ENCODE measurements around the gene SH2D3A.
"Not testable (repeated sequence)": the region's sequence is repeated elsewhere in the genome, so short reads cannot be mapped to it uniquely, and the experiment has no call there.

SH2D3A gene

GRCh38 chr19:6800991-6801484 is 33.8 kb upstream of the SH2D3A start:
- peaks cover 0 to 11% of the 10 kb centered on the region in 2 experiments for H3K27me3 ChIP-seq (ENCODE audit: control insufficient read depth in 1 of 2, insufficient read depth in 1 of 2, low read length in 2 of 2)
- no peak overlapping the region for H2AFZ ChIP-seq (ENCODE audit: low read depth, low read length)
- no peaks in the 10 kb centered on the region for H3K9me3 ChIP-seq (ENCODE audit: control insufficient read depth, low read length)
- no peak overlapping the region for H2BK15ac ChIP-seq (ENCODE audit: low read depth, poor library complexity, severe bottlenecking)
- no peak overlapping the region for H3K14ac ChIP-seq (ENCODE audit: low read length in 2 of 2)
- H3K23ac ChIP-seq (ENCODE audit: low read length in 2 of 2): no peak overlapping the region
- H2BK120ac ChIP-seq (ENCODE audit: low read depth, low read length): no peak overlapping the region
- no peaks in the 10 kb centered on the region for H3K36me3 ChIP-seq (ENCODE audit: control insufficient read depth in 1 of 2, insufficient read depth in 2 of 2, low read depth in 1 of 2, low read length in 2 of 2)
- peaks cover 6% of the 10 kb centered on the region for H3K4me1 ChIP-seq (ENCODE audit: control insufficient read depth, insufficient read depth, low read depth, low read length)
- no peak overlapping the region for H4K91ac ChIP-seq (ENCODE audit: low read length)
- no peak overlapping the region for H3K9ac ChIP-seq (ENCODE audit: low read length)
- peak overlapping the region in 1 of 2 experiments; percentile 57 for H3K4me3 ChIP-seq (ENCODE audit: insufficient read depth in 1 of 2, low read depth in 1 of 2, low read length in 2 of 2)
- no peak overlapping the region for H2AK5ac ChIP-seq (ENCODE audit: low read length, severe bottlenecking)
- no peak overlapping the region for H2BK12ac ChIP-seq (ENCODE audit: low read length in 2 of 2)
- H4K8ac ChIP-seq (ENCODE audit: low read length): no peak overlapping the region
- no peak overlapping the region for H3K18ac ChIP-seq (ENCODE audit: low read depth in 1 of 2, low read length in 2 of 2)
- DNase-seq: no peak
- WGBS: 71% methylated on average over 9 of the region's 10 CpGs
- H3K79me1 ChIP-seq (replicated peaks; ENCODE audit: low read length, poor library complexity, severe bottlenecking): no peaks in the 10 kb centered on the region
- no peak overlapping the region for H3K4ac ChIP-seq (ENCODE audit: low read depth in 1 of 2, low read length in 2 of 2)
- no peak overlapping the region for H2BK5ac ChIP-seq (ENCODE audit: low read depth, low read length, poor library complexity, severe bottlenecking)
- H3K27ac ChIP-seq (ENCODE audit: low read length, poor library complexity, severe bottlenecking): no peak overlapping the region
- no peak overlapping the region for H3K4me2 ChIP-seq (ENCODE audit: low read length, poor library complexity, severe bottlenecking)

- H4K91ac ChIP-seq (ENCODE audit: low read length); H2AFZ ChIP-seq (ENCODE audit: low read depth, low read length); H3K18ac ChIP-seq (ENCODE audit: low read depth in 1 of 2, low read length in 2 of 2); DNase-seq; H3K4ac ChIP-seq (ENCODE audit: low read depth in 1 of 2, low read length in 2 of 2); H2BK12ac ChIP-seq (ENCODE audit: low read length in 2 of 2); H3K4me1 ChIP-seq (ENCODE audit: control insufficient read depth, insufficient read depth, low read depth, low read length); H3K9me3 ChIP-seq (ENCODE audit: control insufficient read depth, low read length); H2BK120ac ChIP-seq (ENCODE audit: low read depth, low read length); H3K4me3 ChIP-seq (ENCODE audit: insufficient read depth in 1 of 2, low read depth in 1 of 2, low read length in 2 of 2); H3K9ac ChIP-seq (ENCODE audit: low read length); H2BK5ac ChIP-seq (ENCODE audit: low read depth, low read length, poor library complexity, severe bottlenecking); H3K23ac ChIP-seq (ENCODE audit: low read length in 2 of 2); H2AK5ac ChIP-seq (ENCODE audit: low read length, severe bottlenecking); H4K8ac ChIP-seq (ENCODE audit: low read length); H3K14ac ChIP-seq (ENCODE audit: low read length in 2 of 2); H3K27ac ChIP-seq (ENCODE audit: low read length, poor library complexity, severe bottlenecking); H3K36me3 ChIP-seq (ENCODE audit: control insufficient read depth in 1 of 2, insufficient read depth in 2 of 2, low read depth in 1 of 2, low read length in 2 of 2); H3K4me2 ChIP-seq (ENCODE audit: low read length, poor library complexity, severe bottlenecking); H2BK15ac ChIP-seq (ENCODE audit: low read depth, poor library complexity, severe bottlenecking); H3K79me1 ChIP-seq (replicated peaks; ENCODE audit: low read length, poor library complexity, severe bottlenecking): not testable (repeated sequence)
- WGBS: 76% methylated on average over 13 of the region's 14 CpGs
- peaks cover 0 to 11% of the 10 kb centered on the region in 2 experiments for H3K27me3 ChIP-seq (ENCODE audit: control insufficient read depth in 1 of 2, insufficient read depth in 1 of 2, low read length in 2 of 2)
Measured at GRCh38 chr19:6800160-6800790, 33.0 kb upstream of the SH2D3A start.

DNA sequence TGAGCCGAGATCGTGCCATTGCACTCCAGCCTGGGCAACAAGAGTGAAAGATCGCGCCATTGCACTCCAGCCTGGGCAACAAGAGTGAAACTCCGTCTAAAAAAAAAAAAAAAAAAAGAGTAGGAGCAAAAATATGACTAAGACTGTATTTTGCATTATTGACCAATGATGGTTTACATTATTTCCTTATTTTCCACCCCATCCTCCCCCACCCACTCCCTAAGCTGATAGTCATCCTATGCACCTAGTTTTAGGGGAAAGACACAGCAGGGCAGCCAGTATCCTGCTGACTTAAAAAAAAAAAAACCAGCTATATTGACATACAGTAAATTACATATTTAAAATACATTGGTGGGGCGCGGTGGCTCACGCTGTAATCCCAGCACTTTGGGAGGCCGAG is 30.4 kb upstream of the SH2D3A start:
- 90% methylated on average over 8 of the region's 9 CpGs for WGBS
- Histone ChIP-seq H3K36me3 (ENCODE audit: control insufficient read depth in 1 of 2, insufficient read depth in 2 of 2, low read depth in 1 of 2, low read length in 2 of 2) (no peaks in the 10 kb centered on the region), H2AFZ (ENCODE audit: low read depth, low read length) (no peak overlapping the region), H3K14ac (ENCODE audit: low read length in 2 of 2) (no peak overlapping the region), H3K27ac (ENCODE audit: low read length, poor library complexity, severe bottlenecking) (no peak overlapping the region), H4K91ac (ENCODE audit: low read length) (no peak overlapping the region), H3K9ac (ENCODE audit: low read length) (no peak overlapping the region), H3K9me3 (ENCODE audit: control insufficient read depth, low read length) (peaks cover 4% of the 10 kb centered on the region), H3K79me1 (replicated peaks; ENCODE audit: low read length, poor library complexity, severe bottlenecking) (no peaks in the 10 kb centered on the region), H2AK5ac (ENCODE audit: low read length, severe bottlenecking) (no peak overlapping the region), H4K8ac (ENCODE audit: low read length) (no peak overlapping the region), H3K27me3 (ENCODE audit: control insufficient read depth in 1 of 2, insufficient read depth in 1 of 2, low read length in 2 of 2) (peaks cover 0 to 3% of the 10 kb centered on the region in 2 experiments), H3K4me3 (ENCODE audit: insufficient read depth in 1 of 2, low read depth in 1 of 2, low read length in 2 of 2) (no peak overlapping the region), H2BK5ac (ENCODE audit: low read depth, low read length, poor library complexity, severe bottlenecking) (no peak overlapping the region), H3K4me2 (ENCODE audit: low read length, poor library complexity, severe bottlenecking) (no peak overlapping the region), H2BK12ac (ENCODE audit: low read length in 2 of 2) (no peak overlapping the region), H3K23ac (ENCODE audit: low read length in 2 of 2) (no peak overlapping the region), H3K18ac (ENCODE audit: low read depth in 1 of 2, low read length in 2 of 2) (no peak overlapping the region), H3K4me1 (ENCODE audit: control insufficient read depth, insufficient read depth, low read depth, low read length) (peaks cover 6% of the 10 kb centered on the region), H3K4ac (ENCODE audit: low read depth in 1 of 2, low read length in 2 of 2) (no peak overlapping the region), H2BK120ac (ENCODE audit: low read depth, low read length) (no peak overlapping the region), H2BK15ac (ENCODE audit: low read depth, poor library complexity, severe bottlenecking) (no peak overlapping the region)
- no peak for DNase-seq

- H2AFZ ChIP-seq (ENCODE audit: low read depth, low read length): no peak overlapping the region
- no peak overlapping the region for H3K23ac ChIP-seq (ENCODE audit: low read length in 2 of 2)
- H2BK12ac ChIP-seq (ENCODE audit: low read length in 2 of 2): no peak overlapping the region
- H3K9me3 ChIP-seq (ENCODE audit: control insufficient read depth, low read length): peaks cover 4% of the 10 kb centered on the region
- peaks cover 3% of the 10 kb centered on the region for H3K4me1 ChIP-seq (ENCODE audit: control insufficient read depth, insufficient read depth, low read depth, low read length)
- H3K27ac ChIP-seq (ENCODE audit: low read length, poor library complexity, severe bottlenecking): no peak overlapping the region
- no peak overlapping the region for H2BK15ac ChIP-seq (ENCODE audit: low read depth, poor library complexity, severe bottlenecking)
- no peak overlapping the region for H4K91ac ChIP-seq (ENCODE audit: low read length)
- H3K9ac ChIP-seq (ENCODE audit: low read length): no peak overlapping the region
- no peak overlapping the region for H2AK5ac ChIP-seq (ENCODE audit: low read length, severe bottlenecking)
- no peaks in the 10 kb centered on the region for H3K36me3 ChIP-seq (ENCODE audit: control insufficient read depth in 1 of 2, insufficient read depth in 2 of 2, low read depth in 1 of 2, low read length in 2 of 2)
- no peak for DNase-seq
- WGBS: 73% methylated on average over 4 of the region's 4 CpGs
- H3K14ac ChIP-seq (ENCODE audit: low read length in 2 of 2): no peak overlapping the region
- no peak overlapping the region for H3K4me2 ChIP-seq (ENCODE audit: low read length, poor library complexity, severe bottlenecking)
- H3K4me3 ChIP-seq (ENCODE audit: insufficient read depth in 1 of 2, low read depth in 1 of 2, low read length in 2 of 2): no peak overlapping the region
- H3K4ac ChIP-seq (ENCODE audit: low read depth in 1 of 2, low read length in 2 of 2): no peak overlapping the region
- no peak overlapping the region for H2BK120ac ChIP-seq (ENCODE audit: low read depth, low read length)
- no peak overlapping the region for H4K8ac ChIP-seq (ENCODE audit: low read length)
- H2BK5ac ChIP-seq (ENCODE audit: low read depth, low read length, poor library complexity, severe bottlenecking): no peak overlapping the region
- H3K27me3 ChIP-seq (ENCODE audit: control insufficient read depth in 1 of 2, insufficient read depth in 1 of 2, low read length in 2 of 2): peaks cover 0 to 5% of the 10 kb centered on the region in 2 experiments
- no peak overlapping the region for H3K18ac ChIP-seq (ENCODE audit: low read depth in 1 of 2, low read length in 2 of 2)
- H3K79me1 ChIP-seq (replicated peaks; ENCODE audit: low read length, poor library complexity, severe bottlenecking): no peaks in the 10 kb centered on the region
Measured at GRCh38 chr19:6796278-6796677, 29.0 kb upstream of the SH2D3A start.
